HEK293T (cell line): ENCODE data around the gene PITX2.

ENCODE experiments used
- BHLHE40 ChIP-seq: fragments of 450-650 bp; IDR thresholded peaks from 2 replicates; pipeline ENCODE4 v1.6.1; 2016; ENCODE audit warnings: mild to moderate bottlenecking, moderate library complexity, borderline replicate concordance
- ELF4 ChIP-seq: fragments of 450-650 bp; IDR thresholded peaks from 2 replicates; pipeline ENCODE4 v1.6.1; 2017; ENCODE audit warnings: antibody characterized with exemption
- SP1 ChIP-seq: fragments of 450-650 bp; IDR thresholded peaks from 2 replicates; pipeline ENCODE4 v1.6.1; 2017
- TF ChIP-seq, protein P1 (sequence below): fragments of 450-650 bp; IDR thresholded peaks from 2 replicates; pipeline ENCODE4 v1.6.1; 2016

DNA sequence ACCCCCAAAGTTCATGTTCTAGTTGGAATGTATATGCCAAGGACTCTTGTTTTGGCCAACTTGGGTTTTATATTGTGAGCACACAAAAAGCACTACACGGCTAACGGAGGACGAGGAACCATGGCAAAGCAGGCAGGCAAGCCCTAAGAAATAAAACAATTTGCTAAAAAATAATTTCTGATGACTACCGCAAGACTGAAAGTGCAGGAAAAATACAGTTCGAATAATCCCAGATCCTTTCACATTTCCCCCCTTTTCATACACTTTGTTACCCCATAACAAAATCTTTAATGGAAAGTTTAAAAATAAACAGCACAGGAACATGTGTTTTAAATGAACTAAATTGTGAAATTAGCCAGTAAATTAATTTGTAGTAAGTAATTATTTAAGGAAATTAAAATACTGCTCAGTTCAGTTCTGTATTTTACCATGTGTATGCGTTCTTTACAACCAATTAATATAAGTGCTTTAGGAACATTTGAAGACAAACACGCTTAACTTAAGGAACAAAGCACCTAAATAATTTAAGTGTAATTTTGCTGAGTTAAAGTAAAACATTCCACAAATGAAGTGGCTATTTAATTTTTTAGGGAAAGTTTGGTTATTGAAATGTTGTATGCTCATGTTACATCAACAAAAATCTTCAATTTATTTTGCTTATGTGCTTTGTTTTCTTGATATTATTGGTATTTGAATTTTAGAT lies 12.4 kb upstream of the PITX2 start:
- TF ChIP-seq, protein P1, sequence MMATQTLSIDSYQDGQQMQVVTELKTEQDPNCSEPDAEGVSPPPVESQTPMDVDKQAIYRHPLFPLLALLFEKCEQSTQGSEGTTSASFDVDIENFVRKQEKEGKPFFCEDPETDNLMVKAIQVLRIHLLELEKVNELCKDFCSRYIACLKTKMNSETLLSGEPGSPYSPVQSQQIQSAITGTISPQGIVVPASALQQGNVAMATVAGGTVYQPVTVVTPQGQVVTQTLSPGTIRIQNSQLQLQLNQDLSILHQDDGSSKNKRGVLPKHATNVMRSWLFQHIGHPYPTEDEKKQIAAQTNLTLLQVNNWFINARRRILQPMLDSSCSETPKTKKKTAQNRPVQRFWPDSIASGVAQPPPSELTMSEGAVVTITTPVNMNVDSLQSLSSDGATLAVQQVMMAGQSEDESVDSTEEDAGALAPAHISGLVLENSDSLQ = no peak
- TF ChIP-seq SP1 = no peak
- TF ChIP-seq ELF4 = no peak
- no peak for TF ChIP-seq BHLHE40
